K562 (cell line): ENCODE data around the gene KCNK2. TPM values are rescaled to one million over a fixed set of nuclear protein-coding genes. Genes with fewer than 3 reads are reported as not detected.

Experiments used
- ATAC-seq: fragments of 200-7000 bp; cut with Tn5 transposase; 3 replicates; pipeline ENCODE4 v1.9.1; 2020; ENCODE audit warnings: moderate library complexity
- BruUV-seq: library from RNA; stranded (reverse); fragments of 400-500 nt; replicated peaks from 2 replicates; lab custom pipeline; 2021; lab: Mats Ljungman, UMichigan
- CTCF ChIA-PET: fragments of 300-600 bp; formaldehyde crosslinking; extraction: SDS; loops from one replicate; lab custom pipeline; 2021; ENCODE audit warnings: low intra/inter-chr PET ratio; lab: Yijun Ruan, JAX
- POLR2A ChIA-PET: fragments of 300-600, 350-650 bp; sonication (Branson Sonifier 250); formaldehyde crosslinking; extraction: SDS; loops from one replicate; lab custom pipeline; 2021; ENCODE audit warnings: antibody characterized with exemption, inconsistent platforms; lab: Yijun Ruan, JAX
- DNase-seq, 4 experiments: peaks; one replicate each; pipeline versions ENCODE4 v3.0.0 to v3.0.0-alpha.2; 2011 to 2018; ENCODE audit warnings: low spot score in 3 of 4, mixed read lengths in 3 of 4; ENCODE audit errors: extremely low read depth in 1 of 4
- FAIRE-seq: peaks from 2 replicates; lab custom pipeline; 2011; peaks lifted over from hg19 to GRCh38; lab: Jason Lieb, UNC
- H2AFZ ChIP-seq: 2 replicates; pipeline ENCODE4 v1.6.0; 2011; ENCODE audit warnings: low read depth, low read length, control low read depth, inconsistent platforms
- H3K27ac ChIP-seq: fragments of 200-600 bp; 3 replicates; pipeline ENCODE4 v1.8.0; 2011; ENCODE audit warnings: low read depth, mild to moderate bottlenecking, control low read depth, inconsistent platforms, low read length, moderate library complexity, mixed read lengths; ENCODE audit errors: extremely low read depth
- H3K27me3 ChIP-seq, 2 experiments: fragments of 300-600 bp in 1 of 2; 2 replicates in 1 of 2; 3 replicates in 1 of 2; pipeline versions ENCODE4 v1.6.0 to v1.8.0; 2011; ENCODE audit warnings: inconsistent platforms in 2 of 2, low read length in 2 of 2, mild to moderate bottlenecking in 1 of 2, mixed read lengths in 1 of 2, moderate library complexity in 1 of 2; ENCODE audit not compliant: control insufficient read depth in 2 of 2, insufficient read depth in 2 of 2
- H3K36me3 ChIP-seq: fragments of 300-600 bp; 3 replicates; pipeline ENCODE4 v1.8.0; 2011; ENCODE audit warnings: mild to moderate bottlenecking, low read length, inconsistent platforms; ENCODE audit not compliant: control insufficient read depth, insufficient read depth
- H3K4me1 ChIP-seq, 2 experiments: fragments of 200-600 bp in 1 of 2; replicated peaks in 1 of 2; 2 replicates in 1 of 2; 3 replicates in 1 of 2; pipeline versions ENCODE4 v1.5.1 to v1.8.0; 2011; ENCODE audit warnings: inconsistent platforms in 2 of 2, low read length in 2 of 2, mild to moderate bottlenecking in 1 of 2, mixed read lengths in 1 of 2, moderate library complexity in 1 of 2; ENCODE audit not compliant: control insufficient read depth in 2 of 2, insufficient read depth in 2 of 2
- H3K4me2 ChIP-seq: 2 replicates; pipeline ENCODE4 v1.6.1; 2011; ENCODE audit warnings: low read length, control low read depth, inconsistent platforms, mixed read lengths; ENCODE audit not compliant: insufficient read depth
- H3K4me3 ChIP-seq: fragments of 200-600 bp; sonication (generic), shearing (Covaris generic); 2 replicates; pipeline ENCODE4 v1.5.1; 2016; ENCODE audit warnings: control low read depth, inconsistent platforms
- H3K79me2 ChIP-seq: fragments of 200-600 bp; 3 replicates; pipeline ENCODE4 v1.8.0; 2011; ENCODE audit warnings: low read length, inconsistent platforms; ENCODE audit not compliant: control insufficient read depth, insufficient read depth
- H3K9ac ChIP-seq, 2 experiments: 2 replicates each; pipeline versions ENCODE4 v1.6.0 to v1.6.1; 2011; ENCODE audit warnings: low read depth in 2 of 2, low read length in 2 of 2, control low read depth in 1 of 2, inconsistent platforms in 1 of 2, mild to moderate bottlenecking in 1 of 2, mixed read lengths in 1 of 2; ENCODE audit not compliant: insufficient read depth in 1 of 2
- H3K9me1 ChIP-seq: one replicate; pipeline ENCODE4 v1.6.0; 2011; ENCODE audit warnings: inconsistent platforms, mild to moderate bottlenecking, low read length, moderate library complexity; ENCODE audit not compliant: control insufficient read depth, insufficient read depth
- H3K9me3 ChIP-seq: replicated peaks from 2 replicates; pipeline ENCODE4 v1.5.1; 2011; ENCODE audit warnings: low read depth, low read length, inconsistent platforms; ENCODE audit not compliant: control insufficient read depth, insufficient read depth
- H4K20me1 ChIP-seq: replicated peaks from 2 replicates; pipeline ENCODE4 v1.6.1; 2011; ENCODE audit warnings: low read length, inconsistent platforms, mixed read lengths; ENCODE audit not compliant: control insufficient read depth, insufficient read depth
- FUS ChIP-seq: fragments of 200-400 bp; formaldehyde crosslinking; optimal IDR thresholded peaks from 2 replicates; pipeline ENCODE3; 2017; ENCODE audit warnings: low read depth, low read length
- NCOA4 ChIP-seq: fragments of 450-650 bp; IDR thresholded peaks from 2 replicates; pipeline ENCODE4 v1.6.1; 2018; ENCODE audit warnings: mild to moderate bottlenecking; ENCODE audit not compliant: partially characterized antibody
- PHTF2 ChIP-seq: fragments of 250-450 bp; sonication (Bioruptor Pico); IDR thresholded peaks from 2 replicates; pipeline ENCODE4 v1.5.0; 2021; ENCODE audit warnings: mild to moderate bottlenecking
- SFPQ ChIP-seq: fragments of 200-400 bp; formaldehyde crosslinking; IDR thresholded peaks from 2 replicates; pipeline ENCODE4 v1.6.1; 2017; ENCODE audit warnings: mild to moderate bottlenecking, low read depth, low read length, moderate library complexity
- WGBS: fragments of 100-300 bp; shearing (Covaris generic); methylation state at CpG from one replicate; pipeline ENCODE4 v1.1.6; 2016; ENCODE audit warnings: low coverage, mixed read lengths; ENCODE audit not compliant: insufficient coverage; ENCODE audit errors: missing lambda C conversion rate; 5-methylcytosine and 5-hydroxymethylcytosine counted together
- in situ Hi-C: fragments of 300-500 bp; cut with MboI; formaldehyde crosslinking; loops from 4 replicates; pipeline ENCODE4 v1.15.0; 2018; ENCODE audit warnings: inconsistent platforms, mixed read lengths
- intact Hi-C: fragments of 100-400 bp; cut with micrococcal nuclease; formaldehyde crosslinking; loops from 2 replicates; pipeline ENCODE4 v1.14.2; 2022
- polyA plus RNA-seq, 8 experiments: library from polyadenylated mRNA; depleted of rRNA in 4 of 8; stranded (reverse) in 5 of 8; unstranded in 3 of 8; fragments of >200 nt; fragmentation: Nextera tagmentation in 2 of 8; fragmentation: Illumina TruSeq in 1 of 8; extraction: Ambion mirVana in 2 of 8; extraction: Trizol in 1 of 8; gene quantifications; 2 replicates each; pipeline versions ENCODE4 v1.2.1 to v1.2.3, GENCODE V29; 2011 to 2014; ENCODE audit warnings: inconsistent platforms in 1 of 8, missing spikeins in 1 of 8
- total RNA-seq, 7 experiments: library from RNA; depleted of rRNA in 6 of 7; stranded (reverse); fragments of >200 nt in 6 of 7; fragmentation: Illumina TruSeq in 2 of 7; extraction: Trizol in 2 of 7; gene quantifications; 2 replicates each; pipeline versions ENCODE4 v1.2.1 to v1.2.3, GENCODE V29; 2011 to 2021; ENCODE audit warnings: low replicate concordance in 1 of 7

The KCNK2 gene
- total and polyA plus RNA-seq, 9 of the 15 experiments (the other 6 are each of a cell fraction or from before 2014, with no cell fraction given): 0.04 to 0.13 (median 0.05) TPM; not detected in 3

- H3K27me3 ChIP-seq: no peaks in the 10 kb centered on the region
- no peak overlapping the region for H3K9ac ChIP-seq
- intact Hi-C loops: no loop called here
- CTCF ChIA-PET: no interaction called here
- H3K79me2 ChIP-seq: no peaks in the 10 kb centered on the region
- H3K4me3 ChIP-seq: no peak overlapping the region
- no peak overlapping the region for H3K27ac ChIP-seq
- no TSS peak for BruUV-seq
- FAIRE-seq: no peak
- no peak overlapping the region for H2AFZ ChIP-seq
- H3K4me2 ChIP-seq: no peak overlapping the region
- H3K4me1 ChIP-seq: no peaks in the 10 kb centered on the region
- POLR2A ChIA-PET: interaction anchor here (0.7 to 1.0 kb wide), 2 partner anchors 13 to 16 kb away, joined by 3 read pairs; no protein-coding TSS in a partner anchor
- in situ Hi-C loops: no loop called here
- H4K20me1 ChIP-seq: no peaks in the 10 kb centered on the region
- WGBS: 3% methylated on average over 2 of the region's 2 CpGs
- H3K9me1 ChIP-seq: no peaks in the 10 kb centered on the region
- no peak for ATAC-seq
- no peaks in the 10 kb centered on the region for H3K9me3 ChIP-seq
- no peaks in the 10 kb centered on the region for H3K36me3 ChIP-seq
- DNase-seq: no peak
- no peak for TF ChIP-seq PHTF2 (CRISPR knock-in tag)
- TF ChIP-seq FUS: no peak
- TF ChIP-seq SFPQ: no peak
- no peak for TF ChIP-seq NCOA4
These were observed 31.8 kb downstream of the KCNK2 start for GRCh38 chr1:215114154-215114933.
